Inferior parietal cortex (tissue), 1 donor: ENCODE data around the gene POU2AF1.

Source experiments
- DNase-seq: peaks from one replicate; pipeline ENCODE4 v3.0.0-alpha.2; 2016; ENCODE audit errors: extremely low spot score

Gene POU2AF1

DNA sequence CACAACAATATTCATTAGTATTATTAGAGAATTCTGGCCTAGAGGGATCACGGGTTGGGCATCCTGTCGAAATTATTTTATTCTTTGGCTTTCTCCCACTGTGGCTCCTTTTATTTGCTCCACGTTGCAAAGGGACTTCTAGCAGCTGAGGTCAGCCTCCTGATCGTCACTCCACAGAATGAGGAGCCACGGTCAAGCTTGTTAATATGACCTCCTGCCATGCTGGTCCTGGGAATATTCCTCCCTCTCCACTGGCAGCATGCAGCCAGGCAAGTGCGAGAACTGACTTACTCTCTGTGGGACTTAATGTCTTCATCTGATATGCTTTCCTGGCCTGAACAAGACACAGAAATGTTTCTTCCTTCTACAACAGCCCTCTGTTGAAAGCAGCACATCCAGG, 59.8 kb downstream of the POU2AF1 start:
- DNase-seq, result no peak

DNA sequence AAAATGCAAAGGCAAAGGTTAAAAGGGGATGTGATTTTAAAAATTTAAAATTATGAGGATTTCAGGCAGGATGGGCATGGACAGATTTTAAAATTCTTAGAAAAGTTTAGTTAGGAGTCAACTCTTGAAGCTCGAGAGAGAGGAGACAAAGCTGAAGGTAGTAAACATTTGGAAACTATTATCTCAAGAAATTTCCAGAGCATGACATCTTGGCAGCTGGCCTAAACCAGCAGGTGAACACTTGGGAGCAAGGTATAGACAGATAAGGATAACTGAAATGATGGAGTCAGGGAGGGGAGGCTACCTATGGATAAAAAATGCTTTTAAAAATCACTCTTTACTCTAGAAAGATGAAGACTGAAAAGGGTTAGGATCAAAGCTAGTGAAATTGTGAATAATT, 67.0 kb downstream of the POU2AF1 start:
- no peak for DNase-seq

GRCh38 chr11:111310723-111311122, 68.4 kb downstream of the POU2AF1 start:
- DNase-seq, result no peak

- DNase-seq, result no peak
Observed at GRCh38 chr11:111310088-111310487, 69.0 kb downstream of the POU2AF1 start.

GRCh38 chr11:111309215-111309915, 69.7 kb downstream of the POU2AF1 start:
- no peak for DNase-seq

GRCh38 chr11:111308140-111308539, 70.9 kb downstream of the POU2AF1 start:
- DNase-seq, result no peak

- no peak for DNase-seq
Observed at GRCh38 chr11:111307472-111308108, 71.5 kb downstream of the POU2AF1 start.

- no peak for DNase-seq
Observed at GRCh38 chr11:111306321-111306720, 72.8 kb downstream of the POU2AF1 start.

GRCh38 chr11:111305876-111306275, 73.2 kb downstream of the POU2AF1 start:
- DNase-seq, result no peak

GRCh38 chr11:111305162-111305802, 73.8 kb downstream of the POU2AF1 start:
- no peak for DNase-seq

GRCh38 chr11:111303461-111303860, 75.6 kb downstream of the POU2AF1 start:
- no peak for DNase-seq

GRCh38 chr11:111302298-111302697, 76.8 kb downstream of the POU2AF1 start:
- no peak for DNase-seq
